Ovary (tissue), 9 donors: ENCODE measurements around the gene MRPL12. TPM values are rescaled to one million over a fixed set of nuclear protein-coding genes. Genes with fewer than 3 reads are reported as not detected.
"Not testable (repeated sequence)": the region's sequence is repeated elsewhere in the genome, so short reads cannot be mapped to it uniquely, and the experiment has no call there.

Experiments
- DNase-seq, 5 donors: peaks; one replicate each; pipeline ENCODE4 v3.0.0-alpha.2; 2019 to 2020
- H3K27ac ChIP-seq, 2 donors: fragments of 200-600 bp; one replicate each; pipeline versions ENCODE4 v1.5.1 to v1.8.0; 2019 to 2022
- H3K27me3 ChIP-seq: fragments of 200-600 bp; one replicate; pipeline ENCODE4 v1.8.0; 2022
- H3K36me3 ChIP-seq: fragments of 200-600 bp; sonication (generic); one replicate; pipeline ENCODE4 v1.5.1; 2019
- H3K4me1 ChIP-seq: one replicate; pipeline ENCODE4 v1.8.1; 2013; ENCODE audit warnings: mild to moderate bottlenecking, moderate library complexity; ENCODE audit not compliant: insufficient read depth
- H3K4me3 ChIP-seq: fragments of 200-600 bp; sonication (generic); one replicate; pipeline ENCODE4 v1.5.1; 2017
- H3K9me3 ChIP-seq, 2 donors: fragments of 200-600 bp in 1 of 2; sonication (generic) in 1 of 2; one replicate each; pipeline versions ENCODE4 v1.5.1 to v1.8.1; 2013 to 2019; ENCODE audit warnings: mild to moderate bottlenecking in 1 of 2, moderate library complexity in 1 of 2
- CTCF ChIP-seq, 3 donors: fragments of 450-650 bp in 2 of 3; fragments of 200-600 bp in 1 of 3; IDR thresholded peaks; one replicate each; pipeline versions ENCODE4 v1.5.1 to v1.8.0; 2016 to 2022; ENCODE audit warnings: antibody characterized with exemption in 3 of 3, mild to moderate bottlenecking in 1 of 3
- EP300 ChIP-seq: sonication (generic); formaldehyde crosslinking; IDR thresholded peaks from one replicate; pipeline ENCODE4 v1.6.1; 2017; ENCODE audit warnings: antibody characterized with exemption
- POLR2A ChIP-seq: fragments of 450-650 bp; IDR thresholded peaks from one replicate; pipeline ENCODE4 v1.6.1; 2017; ENCODE audit warnings: antibody characterized with exemption, mild to moderate bottlenecking, moderate library complexity
- WGBS, 3 donors: extraction: QIAGEN DNeasy Blood & Tissue Kit in 1 of 3; methylation state at CpG; one replicate each; pipeline versions ENCODE4 v1.1.5 to v1.1.7; 2013 to 2017; 5-methylcytosine and 5-hydroxymethylcytosine counted together
- intact Hi-C, 4 donors: fragments of 100-400 bp; cut with DNase I; formaldehyde crosslinking; loops; one replicate each; pipeline versions ENCODE4 v1.11.0 to v1.15.1; 2022 to 2023
- polyA plus RNA-seq, 2 donors: library from polyadenylated mRNA; stranded (reverse); fragments of 200-250 nt in 1 of 2; fragments of 350-450 nt in 1 of 2; fragmentation: Illumina TruSeq in 1 of 2; extraction: RNeasy Lipid Tissue Mini Kit (QIAGEN cat#74804) in 1 of 2; gene quantifications; one replicate each; pipeline ENCODE4 v1.2.3, GENCODE V29; 2013 to 2014
- total RNA-seq, 7 donors: library from RNA; depleted of rRNA in 2 of 7; stranded (reverse); fragments of >200 nt in 2 of 7; fragmentation: NEBNext Ultra II Directional in 3 of 7; extraction: Animal tissue kit (Norgen Biotek cat#: 25700) in 3 of 7; gene quantifications; one replicate each; pipeline versions ENCODE4 v1.1.0 to v1.2.4, GENCODE V29; 2016 to 2023
- donor health status: DM: no; HTN: no; CAD: no; lungs with moderate emphysema.
- donor health status: DM: no; HTN: no; CAD: no.
- donor health status: Bipolar disorder and iron deficiency.
- donor health status: DM: yes; HTN: yes; CAD: no.
- donor health status: DM: no; HTN: no; CAD: no.
- donor health status: DM: yes; HTN: yes; CAD: no.

Gene MRPL12
- total and polyA plus RNA-seq, 9 donors: 12.9 to 47.2 (median 36.8) TPM

- H3K4me3 ChIP-seq: no peak overlapping the region
- H3K27me3 ChIP-seq: no peaks in the 10 kb centered on the region
- H3K9me3 ChIP-seq: no peaks in the 10 kb centered on the region
- TF ChIP-seq EP300 (no peak), POLR2A (no peak), CTCF (IDR thresholded peaks at IDR 0.05) (no peak)
- DNase-seq: no peak
- intact Hi-C loops: no loop called here
- H3K36me3 ChIP-seq: no peaks in the 10 kb centered on the region
- 60 to 86% (median 68%) methylated on average over 9 to 18 of the region's 18 CpGs for WGBS, 3 donors
- no peak overlapping the region for H3K27ac ChIP-seq
- peaks cover 2% of the 10 kb centered on the region for H3K4me1 ChIP-seq
Measured at GRCh38 chr17:81672504-81672903, 30.7 kb upstream of the MRPL12 start.

- Histone ChIP-seq H3K4me1 (no peaks in the 10 kb centered on the region), H3K27ac (no peak overlapping the region), H3K27me3 (no peaks in the 10 kb centered on the region), H3K4me3 (no peak overlapping the region), H3K36me3 (no peaks in the 10 kb centered on the region), H3K9me3 (no peaks in the 10 kb centered on the region)
- TF ChIP-seq EP300 (no peak), POLR2A (no peak), CTCF (IDR thresholded peaks at IDR 0.05) (no peak)
- intact Hi-C loops: no loop called here
- 89 to 95% (median 93%) methylated on average over 16 of the region's 16 CpGs for WGBS, 3 donors
- no peak for DNase-seq
Measured at GRCh38 chr17:81672954-81673353, 30.2 kb upstream of the MRPL12 start.

- no peak for DNase-seq
- WGBS, 3 donors: 62 to 67% (median 66%) methylated on average over 18 of the region's 18 CpGs
- H3K27ac ChIP-seq: no peak overlapping the region
- no peak overlapping the region for H3K4me3 ChIP-seq
- no peaks in the 10 kb centered on the region for H3K27me3 ChIP-seq
- no peaks in the 10 kb centered on the region for H3K4me1 ChIP-seq
- intact Hi-C loops: no loop called here
- H3K9me3 ChIP-seq: no peaks in the 10 kb centered on the region
- no peaks in the 10 kb centered on the region for H3K36me3 ChIP-seq
- no peak for TF ChIP-seq CTCF (IDR thresholded peaks at IDR 0.05)
- TF ChIP-seq EP300: no peak
Measured at GRCh38 chr17:81673561-81674258, 29.5 kb upstream of the MRPL12 start.

GRCh38 chr17:81675515-81676221 is 27.5 kb upstream of the MRPL12 start:
- TF ChIP-seq CTCF (IDR thresholded peaks at IDR 0.05): peak in 2 of 3 donors; percentile 36 to 40
- H3K36me3 ChIP-seq, H3K27me3 ChIP-seq, H3K9me3 ChIP-seq, H3K27ac ChIP-seq, H3K4me1 ChIP-seq, intact Hi-C loops, H3K4me3 ChIP-seq, DNase-seq: not testable (repeated sequence)
- WGBS, 3 donors: 30 to 36% (median 33%) methylated on average over 18 of the region's 18 CpGs
